ENCODE data around the gene SCUBE2.

- TF ChIP-seq, protein P1, sequence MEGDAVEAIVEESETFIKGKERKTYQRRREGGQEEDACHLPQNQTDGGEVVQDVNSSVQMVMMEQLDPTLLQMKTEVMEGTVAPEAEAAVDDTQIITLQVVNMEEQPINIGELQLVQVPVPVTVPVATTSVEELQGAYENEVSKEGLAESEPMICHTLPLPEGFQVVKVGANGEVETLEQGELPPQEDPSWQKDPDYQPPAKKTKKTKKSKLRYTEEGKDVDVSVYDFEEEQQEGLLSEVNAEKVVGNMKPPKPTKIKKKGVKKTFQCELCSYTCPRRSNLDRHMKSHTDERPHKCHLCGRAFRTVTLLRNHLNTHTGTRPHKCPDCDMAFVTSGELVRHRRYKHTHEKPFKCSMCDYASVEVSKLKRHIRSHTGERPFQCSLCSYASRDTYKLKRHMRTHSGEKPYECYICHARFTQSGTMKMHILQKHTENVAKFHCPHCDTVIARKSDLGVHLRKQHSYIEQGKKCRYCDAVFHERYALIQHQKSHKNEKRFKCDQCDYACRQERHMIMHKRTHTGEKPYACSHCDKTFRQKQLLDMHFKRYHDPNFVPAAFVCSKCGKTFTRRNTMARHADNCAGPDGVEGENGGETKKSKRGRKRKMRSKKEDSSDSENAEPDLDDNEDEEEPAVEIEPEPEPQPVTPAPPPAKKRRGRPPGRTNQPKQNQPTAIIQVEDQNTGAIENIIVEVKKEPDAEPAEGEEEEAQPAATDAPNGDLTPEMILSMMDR (IDR thresholded peaks at IDR 0.05): no peak
- no peak for TF ChIP-seq POLR2A (IDR thresholded peaks at IDR 0.05)
- TF ChIP-seq POLR2AphosphoS5 (IDR thresholded peaks at IDR 0.05): no peak
Measured at GRCh38 chr11:9071692-9072091, 19.7 kb downstream of the SCUBE2 start.
